ENCODE data around the gene BLOC1S1.

DNA sequence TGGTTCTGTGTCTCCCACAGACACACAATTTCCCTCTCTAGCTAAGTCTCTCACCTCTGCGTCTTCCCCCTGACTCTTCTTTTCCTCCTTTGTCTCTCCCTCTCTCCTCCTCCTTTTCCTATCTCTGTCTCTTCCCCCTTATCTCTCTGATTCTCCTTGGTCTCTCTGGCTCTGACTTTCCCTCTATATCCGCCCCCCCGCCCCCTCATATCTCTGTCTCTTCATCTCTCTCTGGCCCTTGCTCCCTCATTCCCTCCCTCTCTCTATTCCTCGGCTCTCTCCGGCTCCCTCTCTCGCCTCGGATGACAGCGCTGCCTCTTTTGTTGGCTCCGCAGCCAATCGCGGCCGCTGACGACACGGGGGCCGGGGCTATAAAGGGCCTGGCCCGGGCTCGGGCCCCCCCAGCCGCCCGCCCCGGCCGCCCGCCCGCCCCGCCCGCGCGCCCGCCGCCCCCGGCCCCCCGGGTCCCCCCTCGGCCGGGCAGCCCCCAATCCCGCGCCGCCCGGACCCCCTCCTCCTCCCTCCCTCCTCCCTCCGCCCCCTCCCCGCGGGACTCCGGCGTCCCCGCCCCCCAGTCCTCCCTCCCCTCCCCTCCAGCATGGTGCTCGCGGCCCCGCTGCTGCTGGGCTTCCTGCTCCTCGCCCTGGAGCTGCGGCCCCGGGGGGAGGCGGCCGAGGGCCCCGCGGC is 27.0 kb downstream of the BLOC1S1 start, which contains the start of gene GDF11:
- TF ChIP-seq, protein P1, sequence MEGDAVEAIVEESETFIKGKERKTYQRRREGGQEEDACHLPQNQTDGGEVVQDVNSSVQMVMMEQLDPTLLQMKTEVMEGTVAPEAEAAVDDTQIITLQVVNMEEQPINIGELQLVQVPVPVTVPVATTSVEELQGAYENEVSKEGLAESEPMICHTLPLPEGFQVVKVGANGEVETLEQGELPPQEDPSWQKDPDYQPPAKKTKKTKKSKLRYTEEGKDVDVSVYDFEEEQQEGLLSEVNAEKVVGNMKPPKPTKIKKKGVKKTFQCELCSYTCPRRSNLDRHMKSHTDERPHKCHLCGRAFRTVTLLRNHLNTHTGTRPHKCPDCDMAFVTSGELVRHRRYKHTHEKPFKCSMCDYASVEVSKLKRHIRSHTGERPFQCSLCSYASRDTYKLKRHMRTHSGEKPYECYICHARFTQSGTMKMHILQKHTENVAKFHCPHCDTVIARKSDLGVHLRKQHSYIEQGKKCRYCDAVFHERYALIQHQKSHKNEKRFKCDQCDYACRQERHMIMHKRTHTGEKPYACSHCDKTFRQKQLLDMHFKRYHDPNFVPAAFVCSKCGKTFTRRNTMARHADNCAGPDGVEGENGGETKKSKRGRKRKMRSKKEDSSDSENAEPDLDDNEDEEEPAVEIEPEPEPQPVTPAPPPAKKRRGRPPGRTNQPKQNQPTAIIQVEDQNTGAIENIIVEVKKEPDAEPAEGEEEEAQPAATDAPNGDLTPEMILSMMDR (IDR thresholded peaks at IDR 0.05), result peak in 1 of 4 experiments; percentile 9
- TF ChIP-seq POLR2A (IDR thresholded peaks at IDR 0.05), result peak; percentile 82 to 89

Data from uterus (tissue), 2 donors.